ENCODE results near the gene ZNF587. TPM values are rescaled to one million over a fixed set of nuclear protein-coding genes. Genes with fewer than 3 reads are reported as not detected.
"Not testable (repeated sequence)": the region's sequence is repeated elsewhere in the genome, so short reads cannot be mapped to it uniquely, and the experiment has no call there.

ZNF587 gene
- total and polyA plus RNA-seq, 10 donors, result 3.9 to 46.5 (median 33.9) TPM

DNA sequence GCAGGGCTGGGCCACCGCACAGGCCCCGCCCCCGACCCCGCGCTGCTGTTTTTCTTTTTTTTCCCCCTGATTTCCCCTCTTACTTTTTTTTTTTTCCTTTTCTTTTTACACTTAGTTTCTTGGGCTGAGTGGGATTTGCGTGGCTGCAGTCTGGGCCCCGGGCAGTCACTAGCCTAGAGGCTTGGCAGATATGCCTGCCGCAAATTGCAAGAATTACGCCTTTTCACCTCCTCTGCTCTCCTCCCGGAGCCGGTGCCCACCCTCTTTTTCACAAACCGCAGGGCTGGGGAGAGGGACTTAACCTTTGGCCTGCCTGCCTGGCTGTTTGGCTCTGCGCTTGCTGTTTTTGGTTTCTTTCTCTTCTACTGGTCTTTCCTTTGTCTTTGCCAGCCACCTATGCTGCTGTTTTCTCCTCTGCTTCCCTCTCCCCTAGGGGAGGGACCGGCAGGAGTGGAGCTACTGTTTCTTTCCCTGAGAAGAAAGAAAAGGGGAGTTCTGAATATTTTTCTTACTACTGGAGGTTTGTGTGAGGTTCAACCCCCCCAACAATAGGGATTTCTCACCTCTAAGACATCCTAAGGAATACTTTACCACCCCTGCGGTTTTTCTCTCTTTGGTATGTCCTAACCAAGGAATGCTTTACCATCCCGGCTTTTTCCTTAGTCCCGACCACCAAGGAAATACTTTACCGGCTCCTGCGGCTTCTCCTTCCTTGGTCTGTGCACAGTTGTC, 45.9 kb upstream of the ZNF587 start:
- peaks cover 0 to 44% (median 13%) of the 10 kb centered on the region in 6 donors for H3K36me3 ChIP-seq
- no peaks in the 10 kb centered on the region for H3K9me3 ChIP-seq
- no peaks in the 10 kb centered on the region for H3K27me3 ChIP-seq (replicated peaks in 1 of 7)
- peak overlapping the region; percentile 28 to 89 (median 77) for H3K27ac ChIP-seq
- 11 to 21% (median 14%) methylated on average over 19 of the region's 19 CpGs for WGBS, 5 donors
- intact Hi-C loops (cut with DNase I; ENCODE audit: low total_unique reads), result no loop called here
- H3K4me3 ChIP-seq, result peak overlapping the region; percentile 21 to 60 (median 42)
- peak in 2 of 3 donors; percentile 22 to 37 for TF ChIP-seq POLR2AphosphoS5 (IDR thresholded peaks at IDR 0.05)
- TF ChIP-seq, protein P1, sequence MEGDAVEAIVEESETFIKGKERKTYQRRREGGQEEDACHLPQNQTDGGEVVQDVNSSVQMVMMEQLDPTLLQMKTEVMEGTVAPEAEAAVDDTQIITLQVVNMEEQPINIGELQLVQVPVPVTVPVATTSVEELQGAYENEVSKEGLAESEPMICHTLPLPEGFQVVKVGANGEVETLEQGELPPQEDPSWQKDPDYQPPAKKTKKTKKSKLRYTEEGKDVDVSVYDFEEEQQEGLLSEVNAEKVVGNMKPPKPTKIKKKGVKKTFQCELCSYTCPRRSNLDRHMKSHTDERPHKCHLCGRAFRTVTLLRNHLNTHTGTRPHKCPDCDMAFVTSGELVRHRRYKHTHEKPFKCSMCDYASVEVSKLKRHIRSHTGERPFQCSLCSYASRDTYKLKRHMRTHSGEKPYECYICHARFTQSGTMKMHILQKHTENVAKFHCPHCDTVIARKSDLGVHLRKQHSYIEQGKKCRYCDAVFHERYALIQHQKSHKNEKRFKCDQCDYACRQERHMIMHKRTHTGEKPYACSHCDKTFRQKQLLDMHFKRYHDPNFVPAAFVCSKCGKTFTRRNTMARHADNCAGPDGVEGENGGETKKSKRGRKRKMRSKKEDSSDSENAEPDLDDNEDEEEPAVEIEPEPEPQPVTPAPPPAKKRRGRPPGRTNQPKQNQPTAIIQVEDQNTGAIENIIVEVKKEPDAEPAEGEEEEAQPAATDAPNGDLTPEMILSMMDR (IDR thresholded peaks at IDR 0.05 in 8 of 11, conservative IDR thresholded peaks at IDR 0.05 in 3 of 11), result no peak
- H3K4me1 ChIP-seq, result peaks cover 16 to 75% (median 46%) of the 10 kb centered on the region in 6 donors
- no peak for DNase-seq

DNA sequence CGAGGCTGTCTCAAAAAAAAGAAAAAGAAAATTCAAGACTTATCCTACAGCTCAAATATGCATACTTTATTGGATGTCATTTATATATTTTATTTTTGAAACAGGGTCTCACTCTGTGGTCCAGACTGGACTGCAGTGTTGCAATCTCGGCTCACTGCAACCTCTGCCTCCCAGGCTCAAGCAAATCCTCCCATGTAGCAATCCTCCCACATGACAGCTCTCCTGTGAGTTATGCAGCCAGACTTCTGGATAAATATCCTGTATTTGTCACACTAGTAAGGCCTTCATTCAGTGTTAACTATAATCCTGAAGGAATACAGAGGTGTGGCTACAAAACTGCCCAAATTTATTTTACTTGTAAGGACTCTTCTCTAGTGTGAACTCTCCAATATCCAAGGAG, 42.1 kb upstream of the ZNF587 start:
- 85 to 92% (median 89%) methylated on average over 2 of the region's 2 CpGs for WGBS, 5 donors
- Histone ChIP-seq H3K27me3 (replicated peaks in 1 of 7) (no peaks in the 10 kb centered on the region), H3K4me1 (peaks cover 13 to 59% (median 36%) of the 10 kb centered on the region in 6 donors), H3K27ac (no peak overlapping the region), H3K9me3 (no peaks in the 10 kb centered on the region), H3K4me3 (no peak overlapping the region), H3K36me3 (peaks cover 0 to 66% (median 22%) of the 10 kb centered on the region in 6 donors)
- TF ChIP-seq, protein P1 (IDR thresholded peaks at IDR 0.05 in 8 of 11, conservative IDR thresholded peaks at IDR 0.05 in 3 of 11), result no peak
- TF ChIP-seq POLR2A (IDR thresholded peaks at IDR 0.05), result no peak
- no peak for TF ChIP-seq POLR2AphosphoS5 (IDR thresholded peaks at IDR 0.05)
- intact Hi-C loops (cut with DNase I; ENCODE audit: low total_unique reads), result no loop called here
- DNase-seq, result no peak

DNA sequence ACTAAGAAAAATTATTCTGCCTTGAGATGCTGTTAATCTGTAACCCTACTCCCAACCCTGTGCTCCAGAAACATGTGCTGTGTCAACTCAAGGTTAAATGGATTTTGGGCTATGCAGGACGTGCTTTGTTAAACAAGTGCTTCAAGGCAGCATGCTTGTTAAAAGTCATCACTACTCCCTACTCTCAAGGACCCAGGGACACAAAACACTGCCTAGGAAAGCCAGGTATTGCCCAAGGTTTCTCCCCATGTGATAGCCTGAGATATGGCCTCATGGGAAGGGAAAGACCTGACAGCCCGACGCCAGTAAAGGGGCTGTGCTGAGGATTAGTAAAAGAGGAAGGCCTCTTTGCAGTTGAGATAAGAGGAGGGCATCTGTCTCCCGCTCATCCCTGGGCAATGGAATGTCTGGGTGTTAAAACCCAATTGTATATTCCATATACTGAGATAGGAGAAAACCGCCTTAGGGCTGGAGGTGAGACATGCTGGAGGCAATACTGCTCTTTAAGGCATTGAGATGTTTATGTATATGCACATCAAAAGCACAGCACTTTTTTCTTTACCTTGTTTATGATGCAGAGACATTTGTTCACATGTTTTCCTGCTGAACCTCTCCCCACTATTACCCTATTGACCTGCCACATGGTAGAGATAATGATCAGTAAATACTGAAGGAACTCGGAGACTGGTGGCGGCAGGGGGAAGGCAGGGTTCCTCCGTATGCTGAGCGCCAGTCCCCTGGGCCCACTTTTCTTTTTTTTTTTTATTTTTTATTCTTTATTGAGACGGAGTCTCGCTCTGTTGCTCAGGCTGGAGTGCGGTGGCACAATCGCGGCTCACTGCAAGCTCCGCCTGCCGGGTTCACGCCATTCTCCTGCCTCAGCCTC, 39.0 kb upstream of the ZNF587 start:
- H3K4me3 ChIP-seq; DNase-seq; H3K27ac ChIP-seq; H3K9me3 ChIP-seq; H3K27me3 ChIP-seq (replicated peaks in 1 of 7); intact Hi-C loops (cut with DNase I; ENCODE audit: low total_unique reads): not testable (repeated sequence)
- peaks cover 0 to 68% (median 22%) of the 10 kb centered on the region in 6 donors for H3K36me3 ChIP-seq
- 84 to 94% (median 90%) methylated on average over 17 of the region's 17 CpGs for WGBS, 5 donors
- peaks cover 11 to 55% (median 34%) of the 10 kb centered on the region in 6 donors for H3K4me1 ChIP-seq

DNA sequence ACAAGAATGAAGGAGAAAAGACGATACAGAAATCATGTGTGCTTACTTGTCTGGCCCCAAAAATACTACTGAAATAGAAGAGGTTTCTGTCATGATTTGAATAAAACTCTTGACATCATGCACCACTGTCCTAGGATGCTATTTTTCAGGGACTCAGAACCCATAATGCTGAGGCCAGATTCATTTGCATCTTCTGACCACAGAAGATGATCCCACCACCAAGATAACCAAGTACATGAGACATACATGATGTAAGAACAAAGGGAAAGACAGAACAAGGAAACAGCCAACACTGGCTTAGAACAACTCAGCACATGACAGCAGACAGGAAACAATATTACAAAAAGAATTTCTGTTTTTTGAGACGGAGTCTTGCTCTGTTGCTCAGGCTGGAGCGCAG, 37.4 kb upstream of the ZNF587 start:
- H3K4me1 ChIP-seq, result peaks cover 11 to 51% (median 33%) of the 10 kb centered on the region in 6 donors
- no peaks in the 10 kb centered on the region for H3K27me3 ChIP-seq (replicated peaks in 1 of 7)
- WGBS, 5 donors, result 43 to 73% (median 56%) methylated on average over 3 of the region's 3 CpGs
- peak overlapping the region in 1 of 8 donors; percentile 30 for H3K4me3 ChIP-seq
- DNase-seq, result no peak
- TF ChIP-seq, protein P1 (IDR thresholded peaks at IDR 0.05 in 8 of 11, conservative IDR thresholded peaks at IDR 0.05 in 3 of 11), result no peak
- peak in 1 of 3 donors; percentile 45 for TF ChIP-seq POLR2AphosphoS5 (IDR thresholded peaks at IDR 0.05)
- H3K36me3 ChIP-seq, result peaks cover 0 to 52% (median 19%) of the 10 kb centered on the region in 6 donors
- no peaks in the 10 kb centered on the region for H3K9me3 ChIP-seq
- peak overlapping the region in 7 of 8 donors; percentile 2 to 92 (median 81) for H3K27ac ChIP-seq
- intact Hi-C loops (cut with DNase I; ENCODE audit: low total_unique reads), result no loop called here

DNA sequence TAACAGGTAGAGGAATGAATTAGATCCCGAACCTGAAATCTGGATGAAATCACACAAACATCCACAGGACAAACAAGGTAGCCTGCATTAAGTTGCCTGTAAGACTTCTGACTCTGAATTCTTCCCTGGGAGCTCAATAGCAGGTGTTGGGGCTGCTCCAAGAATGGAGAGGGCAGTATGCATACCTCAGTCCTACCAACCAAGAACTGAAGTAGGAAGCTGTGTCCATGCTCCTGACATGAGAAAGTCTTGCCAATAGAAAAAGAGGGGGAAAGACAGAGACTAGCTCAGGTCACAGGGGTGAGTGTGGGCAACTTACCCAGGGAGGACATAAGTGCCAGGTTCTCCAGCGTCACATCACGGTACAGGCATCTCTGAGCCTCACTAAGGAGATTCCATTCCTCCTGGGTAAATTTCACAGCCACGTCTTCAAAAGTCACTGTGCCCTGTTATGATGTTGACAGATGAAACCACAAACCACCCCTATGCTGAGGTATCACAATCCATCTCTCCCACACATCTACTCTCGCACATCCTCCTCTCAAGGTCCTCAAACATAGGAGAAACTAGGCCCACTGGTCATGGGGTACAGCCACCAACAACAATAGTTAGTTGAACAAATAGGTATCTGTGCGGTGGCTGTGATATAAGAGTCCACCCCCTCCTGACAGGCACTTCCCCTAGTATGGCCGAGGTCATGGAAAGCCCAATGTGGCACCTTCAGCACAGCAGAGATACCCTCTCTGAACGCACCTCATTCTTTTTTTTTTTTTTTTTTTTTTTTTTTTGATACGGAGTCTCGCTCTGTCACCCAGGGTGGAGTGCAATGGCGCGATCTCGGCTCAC, 36.5 kb upstream of the ZNF587 start:
- DNase-seq, result not testable (repeated sequence)
- WGBS, 5 donors, result 82 to 90% (median 87%) methylated on average over 10 to 13 of the region's 13 CpGs

More for the DNA sequence above, 36.5 kb upstream of the ZNF587 start:
- intact Hi-C loops (cut with DNase I; ENCODE audit: low total_unique reads); H3K27me3 ChIP-seq (replicated peaks in 1 of 7); H3K9me3 ChIP-seq: not testable (repeated sequence)
- Histone ChIP-seq H3K4me3 (peak overlapping the region in 4 of 8 donors; percentile 81 to 96 (median 86)), H3K36me3 (peaks cover 0 to 42% (median 14%) of the 10 kb centered on the region in 6 donors), H3K4me1 (peaks cover 11 to 51% (median 32%) of the 10 kb centered on the region in 6 donors), H3K27ac (peak overlapping the region in 6 of 8 donors; percentile 48 to 92 (median 84))

All from spleen (tissue), 11 donors.